ENCODE data around the gene SPECC1L. TPM values are rescaled to one million over a fixed set of nuclear protein-coding genes. Genes with fewer than 3 reads are reported as not detected.
"Not testable (repeated sequence)": the region's sequence is repeated elsewhere in the genome, so short reads cannot be mapped to it uniquely, and the experiment has no call there.

SPECC1L gene
- 65.7 TPM for total RNA-seq

- peak; percentile 93 for DNase-seq (ENCODE audit: low spot score)
These were observed at the start of gene SPECC1L for GRCh38 chr22:24270556-24271385. Gene SPECC1L, plus strand, starts transcription at chr22:24270831. Its CDS starts 31,401 bp downstream, at chr22:24302232.

GRCh38 chr22:24224468-24224867 lies 46.2 kb upstream of the SPECC1L start:
- no peak for DNase-seq (ENCODE audit: low spot score)

- no peak for DNase-seq (ENCODE audit: low spot score)
These were observed 45.5 kb upstream of the SPECC1L start for GRCh38 chr22:24225044-24225601.

GRCh38 chr22:24225951-24226350 lies 44.7 kb upstream of the SPECC1L start:
- no peak for DNase-seq (ENCODE audit: low spot score)

- peak; percentile 19 for DNase-seq (ENCODE audit: low spot score)
These were observed 39.5 kb upstream of the SPECC1L start for GRCh38 chr22:24230911-24231656.

GRCh38 chr22:24231706-24232105 lies 38.9 kb upstream of the SPECC1L start:
- DNase-seq (ENCODE audit: low spot score), result no peak

GRCh38 chr22:24232124-24232523 lies 38.5 kb upstream of the SPECC1L start:
- DNase-seq (ENCODE audit: low spot score), result no peak

- no peak for DNase-seq (ENCODE audit: low spot score)
These were observed 37.9 kb upstream of the SPECC1L start for GRCh38 chr22:24232725-24233124.

GRCh38 chr22:24233235-24233634 lies 37.4 kb upstream of the SPECC1L start:
- no peak for DNase-seq (ENCODE audit: low spot score)

- no peak for DNase-seq (ENCODE audit: low spot score)
These were observed 36.8 kb upstream of the SPECC1L start for GRCh38 chr22:24233816-24234215.

GRCh38 chr22:24235315-24235714 lies 35.3 kb upstream of the SPECC1L start:
- no peak for DNase-seq (ENCODE audit: low spot score)

- DNase-seq (ENCODE audit: low spot score), result no peak
These were observed 34.0 kb upstream of the SPECC1L start for GRCh38 chr22:24236656-24237055.

GRCh38 chr22:24238101-24238694 lies 32.4 kb upstream of the SPECC1L start:
- DNase-seq (ENCODE audit: low spot score), result not testable (repeated sequence)

GRCh38 chr22:24240381-24240780 lies 30.2 kb upstream of the SPECC1L start:
- no peak for DNase-seq (ENCODE audit: low spot score)

- not testable (repeated sequence) for DNase-seq (ENCODE audit: low spot score)
These were observed 29.5 kb upstream of the SPECC1L start for GRCh38 chr22:24240985-24241692.

- DNase-seq (ENCODE audit: low spot score), result not testable (repeated sequence)
These were observed 27.2 kb upstream of the SPECC1L start for GRCh38 chr22:24243417-24243816.

- DNase-seq (ENCODE audit: low spot score), result no peak
These were observed 26.4 kb upstream of the SPECC1L start for GRCh38 chr22:24244144-24244787.

GRCh38 chr22:24245030-24245431 lies 25.6 kb upstream of the SPECC1L start, which contains the start of gene GGT5:
Gene GGT5, minus strand, starts transcription at chr22:24245082. Its CDS starts 357 bp downstream, at chr22:24244725.
- not testable (repeated sequence) for DNase-seq (ENCODE audit: low spot score)

GRCh38 chr22:24245584-24246561 lies 24.8 kb upstream of the SPECC1L start:
- DNase-seq (ENCODE audit: low spot score), result peak; percentile 49

Measured in mucosa of gallbladder (tissue), 1 donor.